HG03520 (cell line): ENCODE measurements around the gene PEPD.

Source experiments
- ATAC-seq: cut with Tn5 transposase; IDR thresholded peaks from one replicate; pipeline ENCODE4 v1.9.1; 2021; ENCODE audit warnings: mild to moderate bottlenecking, moderate library complexity; ENCODE audit not compliant: unreplicated experiment

PEPD gene

DNA sequence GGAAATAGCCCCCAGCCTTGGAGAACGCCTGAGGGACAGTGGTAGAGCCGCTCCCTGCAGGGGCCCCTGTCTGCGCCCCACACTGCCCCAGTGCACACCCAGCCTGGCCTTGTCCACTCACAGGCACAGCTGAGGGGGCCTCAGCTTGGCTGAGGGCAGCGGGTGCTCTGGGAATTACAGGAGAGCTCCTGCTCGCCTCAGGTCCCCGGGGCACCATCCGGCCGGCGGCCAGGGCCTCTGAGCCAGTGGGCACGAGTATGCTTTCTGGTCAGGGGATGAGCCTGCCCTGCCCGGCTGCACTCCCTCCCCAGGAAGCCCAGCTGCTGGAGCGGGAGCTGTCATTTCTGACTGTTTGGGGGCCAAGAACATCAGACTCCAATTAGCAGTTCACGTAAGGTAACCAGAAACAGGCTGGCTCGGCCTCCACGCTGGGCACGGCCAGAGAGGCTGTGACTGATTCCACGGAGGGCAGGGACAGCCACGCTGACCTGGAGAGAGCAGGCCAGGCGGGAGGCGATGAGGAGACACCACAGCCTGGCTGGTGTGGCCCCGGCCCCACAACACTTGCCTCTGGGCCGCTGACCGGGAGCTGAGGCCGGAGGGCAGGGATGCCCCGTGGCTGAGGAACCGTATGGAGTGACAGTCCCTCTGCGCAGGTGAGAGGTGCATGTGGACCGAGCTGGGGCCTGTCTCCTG lies 132.7 kb downstream of the PEPD start:
- ATAC-seq: no peak

GRCh38 chr19:33388231-33388724 lies 133.3 kb downstream of the PEPD start:
- ATAC-seq: no peak

GRCh38 chr19:33387351-33388230 lies 134.0 kb downstream of the PEPD start:
- no peak for ATAC-seq

DNA sequence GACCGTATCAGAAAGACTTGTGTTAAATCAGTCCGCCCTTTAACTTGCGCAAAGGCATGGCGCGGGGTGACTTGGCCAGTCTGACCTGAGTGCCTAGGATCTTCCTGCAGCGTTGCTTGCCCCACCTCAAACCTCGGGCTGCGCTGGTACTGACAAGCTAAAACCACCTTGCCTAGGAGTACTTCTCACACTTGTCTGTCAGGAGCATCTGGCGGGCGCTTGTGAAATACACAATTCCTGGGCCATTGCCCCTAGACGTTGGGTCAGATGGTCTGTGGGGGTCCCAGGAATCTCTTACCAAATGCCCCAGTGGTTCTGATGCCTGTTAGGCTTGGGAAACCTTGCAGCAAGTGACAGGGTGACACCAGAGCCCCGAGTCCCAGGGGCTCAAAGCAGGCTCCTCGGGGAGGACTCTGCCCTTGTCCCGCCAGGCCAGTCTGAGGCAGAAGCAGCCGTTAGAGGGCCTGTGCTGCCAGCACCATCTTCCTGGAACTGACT lies 135.2 kb downstream of the PEPD start:
- no peak for ATAC-seq

DNA sequence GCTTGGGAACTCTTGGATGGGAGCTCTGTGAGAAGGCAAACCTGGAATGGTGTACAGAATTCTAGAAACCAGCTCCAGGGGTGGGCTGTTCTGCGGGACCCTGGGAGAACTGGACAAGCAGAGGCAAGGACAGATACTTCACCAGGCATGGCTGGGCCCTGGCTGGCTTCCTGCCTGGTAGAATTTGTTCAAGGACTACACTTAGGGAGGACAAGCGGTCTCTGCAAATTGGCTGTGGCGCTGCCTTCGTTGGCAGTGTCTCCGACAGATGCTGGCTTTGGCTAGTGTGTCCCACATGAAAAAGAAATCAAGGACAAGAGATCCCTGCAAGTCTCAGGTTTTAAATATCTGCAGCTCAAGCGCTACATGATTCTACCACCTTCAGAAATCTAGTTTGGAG lies 135.6 kb downstream of the PEPD start:
- no peak for ATAC-seq

DNA sequence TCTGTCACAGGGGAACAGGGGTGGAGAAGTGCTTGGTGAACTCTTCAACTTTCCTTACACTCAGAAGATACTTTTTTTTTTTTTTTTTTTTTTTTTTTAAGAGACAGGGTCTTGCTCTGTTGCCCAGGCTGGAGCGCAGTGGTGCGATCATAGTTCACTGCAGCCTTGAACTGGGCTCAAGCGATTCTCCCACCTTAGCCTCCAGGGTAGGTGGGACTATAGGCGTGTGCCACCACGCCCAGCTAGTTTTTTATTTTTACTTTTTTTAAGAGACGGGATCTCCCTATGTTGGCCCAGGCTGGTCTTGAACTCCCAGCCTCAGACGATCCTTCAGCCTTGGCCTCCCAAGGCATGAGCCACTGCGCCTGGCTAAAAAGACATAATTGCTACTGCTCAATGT lies 136.6 kb downstream of the PEPD start:
- no peak for ATAC-seq

- no peak for ATAC-seq
These were observed 137.8 kb downstream of the PEPD start for GRCh38 chr19:33383720-33384292.

- ATAC-seq: no peak
These were observed 138.6 kb downstream of the PEPD start for GRCh38 chr19:33382982-33383381.

GRCh38 chr19:33382006-33382405 lies 139.6 kb downstream of the PEPD start:
- no peak for ATAC-seq

GRCh38 chr19:33381101-33381500 lies 140.5 kb downstream of the PEPD start:
- ATAC-seq: no peak

- ATAC-seq: no peak
These were observed 142.3 kb downstream of the PEPD start for GRCh38 chr19:33379151-33379829.

DNA sequence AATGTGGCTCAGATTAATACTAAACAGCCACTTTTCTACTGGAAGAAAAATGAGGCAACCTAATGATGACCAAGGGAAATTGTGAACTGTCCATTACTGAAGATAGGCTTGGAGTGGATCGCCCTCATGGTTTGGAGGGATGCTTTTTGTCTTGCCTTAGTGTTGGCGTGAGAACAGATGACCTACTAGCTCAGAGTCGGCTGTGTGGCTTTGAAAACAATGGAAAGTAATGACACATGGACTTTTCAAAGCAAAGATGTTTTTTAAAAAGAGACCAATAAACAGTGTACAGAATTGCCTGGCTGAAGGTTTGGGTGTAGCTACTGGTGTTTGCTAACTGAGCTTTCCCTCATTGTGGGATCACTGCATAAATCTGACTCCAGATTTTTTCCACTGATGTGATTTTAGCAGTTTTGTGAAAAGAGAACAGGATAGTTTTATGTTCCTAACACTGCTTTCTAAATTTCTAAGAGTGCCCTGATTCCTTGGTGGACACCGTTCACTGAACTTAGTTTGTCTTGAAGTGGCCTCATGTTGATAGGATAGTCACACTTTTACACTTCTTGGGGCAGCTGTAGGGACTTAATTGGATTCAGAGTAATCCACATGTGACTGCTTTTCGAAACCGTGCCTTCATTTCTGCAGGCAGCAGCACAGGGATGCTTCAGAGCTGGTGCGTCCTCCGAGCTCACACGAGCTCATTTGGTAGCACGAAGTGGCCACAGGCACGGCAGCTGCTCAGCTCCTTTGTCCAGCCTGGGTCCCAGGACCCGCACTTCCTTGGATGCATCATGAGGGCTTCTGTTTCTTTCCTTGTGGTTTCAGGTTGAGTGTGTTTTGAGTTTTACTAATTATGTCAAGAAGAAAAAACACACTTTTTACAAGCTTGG lies 143.8 kb downstream of the PEPD start:
- ATAC-seq: no peak

GRCh38 chr19:33376941-33377557 lies 144.5 kb downstream of the PEPD start:
- ATAC-seq: no peak

- no peak for ATAC-seq
These were observed 145.2 kb downstream of the PEPD start for GRCh38 chr19:33376423-33376822.

GRCh38 chr19:33375837-33376159 lies 145.8 kb downstream of the PEPD start:
- no peak for ATAC-seq

DNA sequence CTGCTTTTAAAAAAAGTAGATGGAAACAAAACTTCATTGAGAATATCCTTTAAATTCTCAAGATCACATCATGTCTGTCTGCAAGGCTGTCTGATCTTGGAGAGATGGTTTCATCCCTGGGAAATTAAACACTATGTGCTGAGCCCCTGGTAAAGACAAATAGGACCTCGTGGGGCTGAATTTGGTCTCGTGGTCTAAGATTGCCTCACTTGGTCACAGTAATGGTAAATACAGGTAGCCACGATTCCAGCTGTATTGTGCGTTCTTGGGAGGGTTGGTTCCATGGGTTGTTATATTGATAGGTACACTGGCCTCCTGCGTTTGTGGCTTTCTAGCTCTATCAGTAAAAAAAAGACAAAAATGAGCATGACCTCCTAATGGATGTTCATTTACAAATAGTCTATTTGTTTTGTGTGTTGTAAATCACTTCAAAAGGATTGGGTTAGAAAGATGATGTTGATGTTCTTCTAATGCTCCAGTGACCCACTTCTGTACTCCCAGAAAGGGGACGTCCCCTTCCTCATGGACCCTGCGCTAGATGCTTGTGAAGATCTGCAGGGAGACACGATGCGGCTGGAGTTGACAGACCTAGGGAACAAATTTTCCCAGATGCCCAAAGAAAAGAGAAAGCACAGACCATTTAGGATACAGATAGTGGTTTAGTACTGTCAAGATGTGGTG lies 146.3 kb downstream of the PEPD start:
- ATAC-seq: no peak

DNA sequence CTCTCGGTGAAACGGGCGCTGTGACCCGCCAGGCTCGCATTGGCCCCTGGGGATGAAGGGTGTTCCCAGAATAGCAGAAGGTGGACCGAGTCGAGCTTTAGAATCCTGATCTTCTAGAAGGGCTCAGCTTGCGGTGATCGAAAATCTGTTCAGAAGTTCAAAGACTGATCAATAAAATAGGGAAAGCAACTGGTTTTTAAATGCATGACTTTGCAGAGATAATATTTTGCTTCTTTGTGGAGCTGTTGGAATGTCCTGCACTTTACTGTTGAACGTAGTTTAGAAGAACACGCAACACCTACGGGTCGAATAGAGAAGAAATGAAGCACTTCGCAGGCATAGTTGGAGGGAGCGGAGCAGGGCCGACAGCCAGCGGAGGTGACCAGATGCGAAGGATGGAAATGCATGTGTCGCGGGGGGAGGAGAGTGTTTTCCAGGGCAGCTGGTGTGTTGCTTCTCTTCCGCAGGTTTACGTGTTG lies 147.3 kb downstream of the PEPD start:
- ATAC-seq: no peak

DNA sequence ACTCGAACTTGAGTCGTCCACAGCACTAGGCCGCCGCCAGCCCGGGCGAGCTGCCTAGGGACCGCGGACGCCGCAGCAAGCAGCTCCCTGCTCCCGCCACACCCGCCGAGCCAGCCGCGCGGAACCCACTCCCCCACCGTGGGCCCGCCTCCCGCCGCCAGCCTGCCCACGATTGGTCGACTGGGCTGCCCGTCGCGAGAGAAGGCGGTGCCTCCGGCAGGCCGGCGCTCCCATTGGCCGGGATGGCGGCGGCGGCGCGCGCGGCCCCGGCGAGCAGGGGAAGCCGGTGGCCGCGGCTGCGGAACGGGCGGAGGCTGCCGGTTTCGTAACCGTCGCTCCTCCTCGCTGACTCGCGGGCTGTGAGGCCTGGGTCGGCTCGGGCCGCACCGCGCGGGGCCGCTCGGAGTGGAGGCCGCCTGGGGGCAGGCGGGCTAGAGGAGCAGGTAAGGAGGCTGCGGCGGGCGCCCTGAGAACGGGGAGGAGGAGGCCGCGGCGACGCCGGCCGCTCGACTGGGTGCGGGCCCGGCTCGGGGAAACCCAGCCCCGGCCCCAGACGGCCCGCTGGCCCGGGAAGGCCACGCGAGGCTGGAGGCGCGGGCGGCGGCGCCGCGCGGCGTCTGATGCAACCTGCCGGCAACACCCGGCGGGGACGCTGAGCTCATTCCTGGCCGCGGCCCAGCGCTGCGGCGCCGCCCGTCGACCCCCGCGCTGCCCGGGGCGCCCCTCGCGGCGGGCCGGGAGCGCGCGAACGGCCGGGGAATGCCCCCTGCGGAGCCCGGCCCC lies 147.9 kb downstream of the PEPD start, which contains the start of gene CEBPG:
CEBPG (plus strand) TSS at position 257 of the 783 bp plus-strand sequence. CDS start 5,531 bp downstream, outside the sequence.
- ATAC-seq: peak; percentile 81
